Measurements from ENCODE around the gene TCERG1.

The TCERG1 gene

GRCh38 chr5:146513462-146513861 is 66.3 kb downstream of the TCERG1 start:
- H3K4me3 ChIP-seq (replicated peaks; ENCODE audit: low read depth, low read length): no peak overlapping the region
- no peak for DNase-seq (ENCODE audit: low read depth)
- TF ChIP-seq, protein P1, sequence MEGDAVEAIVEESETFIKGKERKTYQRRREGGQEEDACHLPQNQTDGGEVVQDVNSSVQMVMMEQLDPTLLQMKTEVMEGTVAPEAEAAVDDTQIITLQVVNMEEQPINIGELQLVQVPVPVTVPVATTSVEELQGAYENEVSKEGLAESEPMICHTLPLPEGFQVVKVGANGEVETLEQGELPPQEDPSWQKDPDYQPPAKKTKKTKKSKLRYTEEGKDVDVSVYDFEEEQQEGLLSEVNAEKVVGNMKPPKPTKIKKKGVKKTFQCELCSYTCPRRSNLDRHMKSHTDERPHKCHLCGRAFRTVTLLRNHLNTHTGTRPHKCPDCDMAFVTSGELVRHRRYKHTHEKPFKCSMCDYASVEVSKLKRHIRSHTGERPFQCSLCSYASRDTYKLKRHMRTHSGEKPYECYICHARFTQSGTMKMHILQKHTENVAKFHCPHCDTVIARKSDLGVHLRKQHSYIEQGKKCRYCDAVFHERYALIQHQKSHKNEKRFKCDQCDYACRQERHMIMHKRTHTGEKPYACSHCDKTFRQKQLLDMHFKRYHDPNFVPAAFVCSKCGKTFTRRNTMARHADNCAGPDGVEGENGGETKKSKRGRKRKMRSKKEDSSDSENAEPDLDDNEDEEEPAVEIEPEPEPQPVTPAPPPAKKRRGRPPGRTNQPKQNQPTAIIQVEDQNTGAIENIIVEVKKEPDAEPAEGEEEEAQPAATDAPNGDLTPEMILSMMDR (IDR thresholded peaks at IDR 0.05; ENCODE audit: low read length, missing control alignments): no peak

DNA sequence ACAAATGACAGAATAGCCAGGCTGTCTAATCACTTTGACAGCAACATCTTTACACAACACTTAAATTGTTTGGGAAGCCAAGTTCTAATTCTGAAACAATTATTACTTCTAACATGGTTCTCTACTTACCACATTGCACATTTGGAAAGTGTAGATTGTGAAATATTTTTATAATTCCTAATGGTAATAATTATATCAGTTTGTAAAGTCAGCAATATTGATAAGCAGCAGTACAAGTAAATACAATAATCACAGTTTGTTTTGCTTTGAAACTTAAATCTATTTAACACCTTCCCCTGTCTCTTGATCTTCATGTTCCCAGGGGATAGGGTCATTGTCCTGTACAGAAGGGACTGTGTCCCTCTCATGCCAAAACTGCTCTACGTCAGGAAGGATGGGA is 67.4 kb downstream of the TCERG1 start:
- no peak for DNase-seq (ENCODE audit: low read depth)
- TF ChIP-seq, protein P1 (IDR thresholded peaks at IDR 0.05; ENCODE audit: low read length, missing control alignments): no peak
- H3K4me3 ChIP-seq (replicated peaks; ENCODE audit: low read depth, low read length): no peak overlapping the region

DNA sequence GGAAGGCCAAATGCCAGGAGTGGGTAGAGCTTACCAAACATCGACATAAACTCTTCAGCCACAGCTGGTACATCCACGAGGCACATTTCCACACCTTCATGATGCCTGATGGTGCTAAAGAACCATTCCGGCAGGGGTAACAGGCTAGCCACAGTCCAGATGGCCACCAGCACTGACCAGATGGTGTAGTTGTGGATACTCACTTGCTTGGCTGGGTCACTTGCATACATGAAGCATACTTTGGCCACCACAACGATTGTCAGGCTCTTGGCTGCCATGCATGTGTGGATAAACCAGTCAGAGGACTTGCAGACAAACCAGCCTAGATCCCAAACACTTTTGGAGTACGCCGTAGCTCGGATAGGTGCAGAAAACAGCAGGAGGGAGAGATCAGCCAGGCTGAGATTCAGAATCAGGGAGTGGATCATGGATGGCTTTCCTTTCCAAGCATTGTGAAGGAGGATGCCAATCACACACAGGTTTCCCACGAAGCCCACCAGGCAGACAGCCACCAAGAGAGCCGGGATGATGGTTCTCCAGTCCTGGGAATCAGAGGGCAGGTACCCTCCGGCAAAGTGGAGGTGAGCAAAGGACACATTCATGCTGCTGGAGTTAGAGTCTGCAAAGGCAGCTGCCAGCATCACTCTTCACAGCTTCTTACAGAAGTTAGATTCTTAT is 68.5 kb downstream of the TCERG1 start:
- H3K4me3 ChIP-seq (replicated peaks; ENCODE audit: low read depth, low read length): no peak overlapping the region
- TF ChIP-seq, protein P1 (IDR thresholded peaks at IDR 0.05; ENCODE audit: low read length, missing control alignments): no peak
- DNase-seq (ENCODE audit: low read depth): no peak

DNA sequence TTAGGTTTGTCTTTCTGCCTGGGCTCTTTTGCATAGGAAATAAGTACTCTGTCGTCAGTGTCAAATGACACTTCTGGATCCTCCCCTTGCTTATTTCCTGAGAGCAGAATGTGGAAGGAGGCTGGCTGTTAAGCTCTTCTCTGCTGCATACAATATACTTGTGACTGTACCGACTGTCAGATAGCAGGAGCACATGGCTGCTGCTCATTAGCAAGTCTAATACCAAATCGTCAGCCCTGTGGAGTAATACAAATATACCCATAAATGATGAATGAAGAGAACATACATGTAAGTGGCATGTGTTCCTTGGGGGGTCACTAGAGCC is 69.0 kb downstream of the TCERG1 start, which contains the start of gene GPR151:
TSS of gene GPR151 (minus strand) at position 40 of the 325 bp plus-strand sequence. CDS start 77 bp downstream, outside the sequence.
- peak; percentile 11 for DNase-seq (ENCODE audit: low read depth)
- H3K4me3 ChIP-seq (replicated peaks; ENCODE audit: low read depth, low read length): no peak within 1 kb of the TSS
- TF ChIP-seq, protein P1 (IDR thresholded peaks at IDR 0.05; ENCODE audit: low read length, missing control alignments): no peak

DNA sequence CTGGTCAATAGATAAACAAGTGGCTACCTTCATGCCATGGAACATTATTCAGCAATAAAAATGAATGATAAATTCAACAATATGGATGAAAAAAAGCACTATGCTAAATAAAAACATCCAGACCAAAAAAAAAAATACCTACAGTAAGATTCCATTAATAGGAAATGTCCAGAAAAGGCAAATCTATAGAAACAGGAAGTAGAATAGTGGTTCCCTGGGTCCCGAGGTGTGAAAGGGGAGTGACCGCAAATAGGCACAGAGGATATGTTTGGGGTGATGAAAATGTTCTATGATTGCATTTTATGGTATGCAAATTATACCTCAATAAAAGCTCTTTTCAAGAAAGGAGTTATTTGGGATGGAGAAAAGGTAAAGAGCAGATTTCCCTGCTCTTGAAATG is 72.4 kb downstream of the TCERG1 start:
- no peak for DNase-seq (ENCODE audit: low read depth)
- TF ChIP-seq, protein P1 (IDR thresholded peaks at IDR 0.05; ENCODE audit: low read length, missing control alignments): no peak
- H3K4me3 ChIP-seq (replicated peaks; ENCODE audit: low read depth, low read length): no peak overlapping the region

GRCh38 chr5:146520731-146521130 is 73.6 kb downstream of the TCERG1 start:
- DNase-seq (ENCODE audit: low read depth): no peak
- H3K4me3 ChIP-seq (replicated peaks; ENCODE audit: low read depth, low read length): no peak overlapping the region
- TF ChIP-seq, protein P1 (IDR thresholded peaks at IDR 0.05; ENCODE audit: low read length, missing control alignments): no peak

Data from fibroblast of pulmonary artery (primary cell).